Thymus (tissue), 11 donors: ENCODE measurements around the gene CPEB3. TPM values are rescaled to one million over a fixed set of nuclear protein-coding genes. Genes with fewer than 3 reads are reported as not detected.

Experiments used
- DNase-seq, 9 donors: peaks; one replicate each; pipeline ENCODE4 v3.0.0-alpha.2; 2013; ENCODE audit warnings: low spot score in 9 of 9, low read depth in 6 of 9, missing footprints in 1 of 9
- H3K27ac ChIP-seq, 2 donors: one replicate each; pipeline ENCODE4 v1.5.1; 2013; ENCODE audit warnings: control low read depth in 1 of 2, low read depth in 1 of 2, low read length in 1 of 2, mild to moderate bottlenecking in 1 of 2, moderate library complexity in 1 of 2
- H3K27me3 ChIP-seq, 2 donors: one replicate each; pipeline ENCODE4 v1.5.1; 2013; ENCODE audit warnings: low read length in 1 of 2; ENCODE audit not compliant: control insufficient read depth in 2 of 2, insufficient read depth in 1 of 2
- H3K36me3 ChIP-seq, 2 donors: one replicate each; pipeline ENCODE4 v1.5.1; 2013; ENCODE audit warnings: low read length in 1 of 2, mild to moderate bottlenecking in 1 of 2, moderate library complexity in 1 of 2; ENCODE audit not compliant: control insufficient read depth in 2 of 2, insufficient read depth in 2 of 2
- H3K4me1 ChIP-seq, 2 donors: one replicate each; pipeline ENCODE4 v1.5.1; 2013; ENCODE audit warnings: low read length in 2 of 2; ENCODE audit not compliant: control insufficient read depth in 2 of 2, insufficient read depth in 2 of 2
- H3K4me3 ChIP-seq, 2 donors: one replicate each; pipeline ENCODE4 v1.5.1; 2013; ENCODE audit warnings: low read length in 2 of 2, control low read depth in 1 of 2, mild to moderate bottlenecking in 1 of 2
- H3K9me3 ChIP-seq, 2 donors: one replicate each; pipeline ENCODE4 v1.5.1; 2013; ENCODE audit warnings: low read length in 1 of 2, mild to moderate bottlenecking in 1 of 2; ENCODE audit not compliant: control insufficient read depth in 2 of 2, insufficient read depth in 1 of 2
- WGBS: extraction: QIAGEN DNeasy Blood & Tissue Kit; methylation state at CpG from one replicate; pipeline ENCODE4 v1.1.7; 2013; 5-methylcytosine and 5-hydroxymethylcytosine counted together
- polyA plus RNA-seq: library from polyadenylated mRNA; stranded (reverse); fragments of 200-250 nt; gene quantifications from one replicate; pipeline ENCODE4 v1.2.3, GENCODE V29; 2013
- total RNA-seq: library from RNA; stranded (reverse); fragments of 120-200 nt; gene quantifications from one replicate; pipeline ENCODE4 v1.2.4, GENCODE V29; 2013
- donor health status: healthy.

CPEB3 gene
- total and polyA plus RNA-seq, 2 donors: 0.76 to 1.8 TPM

- no peaks in the 10 kb centered on the region for H3K36me3 ChIP-seq
- WGBS: 97% methylated on average over 1 of the region's 1 CpG
These were observed 110.5 kb downstream of the CPEB3 start for GRCh38 chr10:92180399-92180798.

GRCh38 chr10:92177546-92177945, 113.3 kb downstream of the CPEB3 start:
- Histone ChIP-seq H3K4me1 (peaks cover 0 to 3% of the 10 kb centered on the region in 2 donors), H3K27me3 (no peaks in the 10 kb centered on the region), H3K9me3 (no peaks in the 10 kb centered on the region), H3K4me3 (no peak overlapping the region), H3K36me3 (no peaks in the 10 kb centered on the region), H3K27ac (no peak overlapping the region)
- WGBS: 100% methylated on average over 1 of the region's 1 CpG
- DNase-seq: no peak

More at GRCh38 chr10:92180399-92180798, 110.5 kb downstream of the CPEB3 start:
- peaks cover 0 to 3% of the 10 kb centered on the region in 2 donors for H3K4me1 ChIP-seq
- H3K27ac ChIP-seq: no peak overlapping the region
- no peak overlapping the region for H3K4me3 ChIP-seq
- no peaks in the 10 kb centered on the region for H3K9me3 ChIP-seq
- no peak for DNase-seq
- no peaks in the 10 kb centered on the region for H3K27me3 ChIP-seq

- no peak overlapping the region for H3K4me3 ChIP-seq
- H3K27ac ChIP-seq: no peak overlapping the region
- DNase-seq: no peak
- no peaks in the 10 kb centered on the region for H3K27me3 ChIP-seq
- WGBS: 97% methylated on average over 5 of the region's 5 CpGs
- no peaks in the 10 kb centered on the region for H3K4me1 ChIP-seq
- no peaks in the 10 kb centered on the region for H3K36me3 ChIP-seq
- H3K9me3 ChIP-seq: no peaks in the 10 kb centered on the region
These were observed 115.7 kb downstream of the CPEB3 start for GRCh38 chr10:92175164-92175563.

GRCh38 chr10:92173996-92174395, 116.9 kb downstream of the CPEB3 start:
- Histone ChIP-seq H3K36me3 (no peaks in the 10 kb centered on the region), H3K27ac (no peak overlapping the region), H3K9me3 (no peaks in the 10 kb centered on the region), H3K27me3 (no peaks in the 10 kb centered on the region), H3K4me3 (no peak overlapping the region), H3K4me1 (no peaks in the 10 kb centered on the region)
- DNase-seq: no peak

GRCh38 chr10:92164036-92164696, 126.7 kb downstream of the CPEB3 start:
- Histone ChIP-seq H3K36me3 (no peaks in the 10 kb centered on the region), H3K27me3 (no peaks in the 10 kb centered on the region), H3K27ac (no peak overlapping the region), H3K9me3 (no peaks in the 10 kb centered on the region), H3K4me1 (no peaks in the 10 kb centered on the region), H3K4me3 (no peak overlapping the region)
- no peak for DNase-seq
- 95% methylated on average over 5 of the region's 5 CpGs for WGBS

GRCh38 chr10:92162541-92162940, 128.3 kb downstream of the CPEB3 start:
- DNase-seq: no peak
- Histone ChIP-seq H3K27me3 (no peaks in the 10 kb centered on the region), H3K36me3 (no peaks in the 10 kb centered on the region), H3K4me1 (no peaks in the 10 kb centered on the region), H3K4me3 (no peak overlapping the region), H3K27ac (no peak overlapping the region), H3K9me3 (no peaks in the 10 kb centered on the region)
- 98% methylated on average over 2 of the region's 2 CpGs for WGBS

- no peak for DNase-seq
- WGBS: 95% methylated on average over 8 of the region's 8 CpGs
- H3K27me3 ChIP-seq: no peaks in the 10 kb centered on the region
- no peak overlapping the region for H3K27ac ChIP-seq
- H3K4me3 ChIP-seq: no peak overlapping the region
- no peaks in the 10 kb centered on the region for H3K36me3 ChIP-seq
- H3K4me1 ChIP-seq: no peaks in the 10 kb centered on the region
- H3K9me3 ChIP-seq: no peaks in the 10 kb centered on the region
These were observed 133.8 kb downstream of the CPEB3 start for GRCh38 chr10:92156874-92157773.

- H3K27me3 ChIP-seq: no peaks in the 10 kb centered on the region
- H3K36me3 ChIP-seq: no peaks in the 10 kb centered on the region
- H3K4me1 ChIP-seq: no peaks in the 10 kb centered on the region
- no peaks in the 10 kb centered on the region for H3K9me3 ChIP-seq
- no peak overlapping the region for H3K27ac ChIP-seq
- no peak for DNase-seq
- no peak overlapping the region for H3K4me3 ChIP-seq
These were observed 140.1 kb downstream of the CPEB3 start for GRCh38 chr10:92150823-92151222.

- Histone ChIP-seq H3K9me3 (no peaks in the 10 kb centered on the region), H3K27me3 (no peaks in the 10 kb centered on the region), H3K27ac (no peak overlapping the region), H3K4me3 (no peak overlapping the region), H3K36me3 (no peaks in the 10 kb centered on the region), H3K4me1 (no peaks in the 10 kb centered on the region)
- no peak for DNase-seq
- 91% methylated on average over 1 of the region's 1 CpG for WGBS
These were observed 141.6 kb downstream of the CPEB3 start for GRCh38 chr10:92149261-92149660.
